SU-DHL-6 (cell line): ENCODE results near the gene SHMT1.

ENCODE experiments used
- EZH2phosphoT487 ChIP-seq: fragments of 200-600 bp; sonication (generic), shearing (Covaris generic); conservative IDR thresholded peaks from 2 replicates; pipeline ENCODE4 v1.6.1; 2018; ENCODE audit warnings: mild to moderate bottlenecking, antibody characterized with exemption, low read length, moderate library complexity, mixed read lengths
- TF ChIP-seq, protein P1 (sequence below): fragments of 200-600 bp; sonication (generic); IDR thresholded peaks from one replicate; pipeline ENCODE4 v1.5.1; 2017; ENCODE audit warnings: antibody characterized with exemption, mild to moderate bottlenecking, low read length, moderate library complexity; ENCODE audit not compliant: insufficient read depth, poor library complexity, severe bottlenecking

- TF ChIP-seq, protein P1, sequence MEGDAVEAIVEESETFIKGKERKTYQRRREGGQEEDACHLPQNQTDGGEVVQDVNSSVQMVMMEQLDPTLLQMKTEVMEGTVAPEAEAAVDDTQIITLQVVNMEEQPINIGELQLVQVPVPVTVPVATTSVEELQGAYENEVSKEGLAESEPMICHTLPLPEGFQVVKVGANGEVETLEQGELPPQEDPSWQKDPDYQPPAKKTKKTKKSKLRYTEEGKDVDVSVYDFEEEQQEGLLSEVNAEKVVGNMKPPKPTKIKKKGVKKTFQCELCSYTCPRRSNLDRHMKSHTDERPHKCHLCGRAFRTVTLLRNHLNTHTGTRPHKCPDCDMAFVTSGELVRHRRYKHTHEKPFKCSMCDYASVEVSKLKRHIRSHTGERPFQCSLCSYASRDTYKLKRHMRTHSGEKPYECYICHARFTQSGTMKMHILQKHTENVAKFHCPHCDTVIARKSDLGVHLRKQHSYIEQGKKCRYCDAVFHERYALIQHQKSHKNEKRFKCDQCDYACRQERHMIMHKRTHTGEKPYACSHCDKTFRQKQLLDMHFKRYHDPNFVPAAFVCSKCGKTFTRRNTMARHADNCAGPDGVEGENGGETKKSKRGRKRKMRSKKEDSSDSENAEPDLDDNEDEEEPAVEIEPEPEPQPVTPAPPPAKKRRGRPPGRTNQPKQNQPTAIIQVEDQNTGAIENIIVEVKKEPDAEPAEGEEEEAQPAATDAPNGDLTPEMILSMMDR = no peak
- TF ChIP-seq EZH2phosphoT487 = no peak
Measured at GRCh38 chr17:18285296-18285695, 78.1 kb downstream of the SHMT1 start.
